ENCODE measurements around the gene TRMU.
A peak's percentile ranks its signal among the peaks of the same experiment; 100 is the strongest.

Gene TRMU

GRCh38 chr22:46371623-46372226, 36.2 kb downstream of the TRMU start:
- no peak for DNase-seq

DNA sequence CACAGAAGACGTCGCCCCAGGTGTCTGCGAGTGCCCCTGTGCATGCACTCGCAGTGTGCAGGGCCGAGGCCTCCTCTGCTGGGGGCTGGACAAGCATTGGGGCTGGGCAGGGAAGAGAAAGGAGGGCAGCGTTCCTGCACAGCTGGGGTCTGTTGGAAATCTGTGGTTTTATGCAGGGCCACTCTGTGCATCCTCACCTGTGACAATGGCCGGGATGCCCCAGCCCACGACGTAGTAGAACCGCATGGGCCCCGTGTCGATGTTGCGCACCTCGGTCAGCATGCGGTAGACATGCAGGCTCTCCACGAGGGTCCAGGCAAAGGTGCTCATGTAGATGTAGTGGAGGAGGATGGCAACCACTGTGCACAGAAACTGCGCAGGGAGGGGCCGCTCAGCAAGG, 37.2 kb downstream of the TRMU start:
- DNase-seq: no peak

DNA sequence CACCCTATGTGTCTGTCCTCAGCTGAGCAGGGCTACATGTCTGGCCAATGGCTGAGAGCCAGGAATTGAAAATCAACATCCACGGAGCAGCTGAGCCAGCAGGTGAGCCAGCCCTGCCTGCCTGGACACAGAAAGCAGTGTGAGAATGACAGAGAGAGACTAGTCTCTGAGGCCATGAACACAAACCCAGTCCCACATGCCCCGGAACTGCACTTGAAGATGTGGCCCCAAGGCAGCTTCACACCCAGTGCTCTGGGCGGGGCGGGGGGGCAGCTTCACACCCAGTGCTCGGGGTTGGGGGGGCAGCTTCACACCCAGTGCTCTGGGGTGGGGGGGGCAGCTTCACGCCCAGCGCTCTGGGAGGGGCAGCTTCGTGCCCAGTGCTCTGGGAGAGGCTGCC, 37.6 kb downstream of the TRMU start:
- DNase-seq: no peak

GRCh38 chr22:46373921-46374662, 38.6 kb downstream of the TRMU start:
- DNase-seq: peak; percentile 46

GRCh38 chr22:46374663-46375474, 39.4 kb downstream of the TRMU start:
- no peak for DNase-seq

- DNase-seq: no peak
Observed at GRCh38 chr22:46376111-46376510, 40.6 kb downstream of the TRMU start.

- DNase-seq: no peak
Observed at GRCh38 chr22:46376908-46377524, 41.5 kb downstream of the TRMU start.

GRCh38 chr22:46377525-46378425, 42.3 kb downstream of the TRMU start:
- DNase-seq: no peak

- DNase-seq: no peak
Observed at GRCh38 chr22:46378426-46379065, 43.0 kb downstream of the TRMU start.

DNA sequence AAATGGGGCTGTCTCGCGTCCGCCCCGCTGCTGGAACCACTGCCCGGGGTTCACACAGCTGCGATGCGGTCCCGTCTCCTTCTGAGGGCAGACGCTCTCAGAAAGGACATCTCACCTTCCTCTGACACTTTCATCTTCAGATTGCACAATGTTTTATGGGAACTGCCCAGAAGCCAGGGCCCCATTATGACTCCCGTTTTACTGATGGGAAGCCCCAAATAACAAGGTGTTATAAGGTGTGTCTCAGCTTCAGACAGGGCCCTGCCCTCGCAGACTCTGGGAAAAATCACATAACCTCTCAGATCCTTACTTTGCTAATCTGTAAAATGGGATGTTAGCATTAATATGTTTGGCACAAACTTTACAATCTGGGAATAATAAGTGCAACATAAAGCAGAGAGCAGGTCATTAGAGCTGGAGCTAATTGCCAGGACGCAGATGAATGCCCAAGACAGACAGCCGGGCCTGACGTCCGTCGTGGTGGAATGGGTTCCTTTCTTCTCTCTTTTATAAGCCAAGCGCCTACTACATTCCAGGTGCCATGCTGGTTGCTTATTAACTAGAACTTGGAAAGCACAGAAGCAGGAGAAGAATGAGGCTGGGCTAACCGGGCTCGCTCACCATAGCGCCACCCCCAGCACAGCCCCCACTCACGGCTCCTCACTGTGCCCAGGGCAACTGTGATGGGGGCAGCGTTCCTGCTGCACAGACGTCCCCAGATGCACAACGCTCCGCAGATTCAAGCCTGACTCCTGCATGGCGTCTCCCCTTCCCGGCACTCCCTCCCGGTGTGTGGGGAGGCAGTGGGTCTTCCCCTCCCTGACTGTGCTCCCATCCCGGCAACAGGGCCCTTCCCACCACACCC, 43.8 kb downstream of the TRMU start:
- DNase-seq: no peak

GRCh38 chr22:46380069-46380468, 44.6 kb downstream of the TRMU start:
- no peak for DNase-seq

DNA sequence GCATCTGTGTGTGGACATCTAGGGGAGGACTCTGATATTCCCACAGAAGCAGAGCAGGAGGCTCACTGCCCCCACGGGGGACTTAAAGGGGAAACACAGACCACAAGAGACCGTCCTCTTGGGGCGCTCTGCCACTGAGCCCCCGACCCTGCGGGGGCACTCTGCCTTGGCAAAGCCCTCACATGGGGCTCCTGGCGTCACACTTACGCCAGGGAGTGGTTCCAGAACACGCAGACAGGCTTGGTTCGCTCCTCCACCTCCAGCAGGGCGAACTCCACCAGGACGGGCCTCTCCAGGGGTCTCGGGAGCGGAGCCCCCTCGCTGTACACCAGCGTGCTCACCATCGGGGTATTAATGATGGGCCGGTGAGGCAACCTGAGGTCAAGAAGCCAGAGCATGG, 45.1 kb downstream of the TRMU start:
- DNase-seq: no peak

- DNase-seq: no peak
Observed at GRCh38 chr22:46381142-46381541, 45.6 kb downstream of the TRMU start.

DNA sequence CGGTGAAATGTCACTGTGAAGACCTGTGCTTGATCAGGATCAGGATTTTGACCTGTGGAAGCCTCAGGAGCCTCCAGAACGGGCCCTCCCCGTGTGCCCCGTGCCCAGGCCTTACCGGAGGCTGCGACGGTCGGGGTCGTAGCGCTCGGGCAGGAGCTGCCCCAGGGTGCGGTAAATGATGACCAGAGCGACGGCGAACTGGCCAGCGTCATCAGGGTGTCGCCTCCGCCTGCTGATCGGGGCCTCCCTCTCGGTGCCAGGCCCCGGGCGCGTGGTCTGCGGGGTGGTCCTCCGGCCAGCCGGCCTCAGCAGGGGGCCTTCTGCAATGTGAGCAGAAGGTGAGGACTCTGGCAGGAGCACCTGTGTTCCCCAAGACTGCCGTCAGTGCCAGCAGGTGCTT, 46.2 kb downstream of the TRMU start:
- no peak for DNase-seq

DNA sequence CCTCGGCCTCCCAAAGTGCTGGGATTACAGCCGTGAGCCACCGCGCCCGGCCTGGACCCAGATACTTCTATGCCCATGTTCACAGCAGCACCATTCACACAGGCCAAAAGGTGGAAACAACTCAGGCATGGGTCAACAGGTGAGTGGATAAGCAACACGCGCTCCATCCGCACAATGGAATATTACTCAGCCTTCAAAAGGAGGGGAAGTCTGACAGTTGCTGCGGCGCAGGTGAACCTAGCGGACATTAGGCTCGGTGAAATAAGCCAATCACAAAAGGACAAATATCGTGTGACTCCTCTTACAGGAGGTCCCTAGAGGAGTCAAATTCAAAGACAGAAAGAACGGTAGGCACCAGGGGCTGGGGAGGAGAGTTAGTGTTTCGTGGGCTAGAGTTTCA, 47.0 kb downstream of the TRMU start:
- no peak for DNase-seq

DNA sequence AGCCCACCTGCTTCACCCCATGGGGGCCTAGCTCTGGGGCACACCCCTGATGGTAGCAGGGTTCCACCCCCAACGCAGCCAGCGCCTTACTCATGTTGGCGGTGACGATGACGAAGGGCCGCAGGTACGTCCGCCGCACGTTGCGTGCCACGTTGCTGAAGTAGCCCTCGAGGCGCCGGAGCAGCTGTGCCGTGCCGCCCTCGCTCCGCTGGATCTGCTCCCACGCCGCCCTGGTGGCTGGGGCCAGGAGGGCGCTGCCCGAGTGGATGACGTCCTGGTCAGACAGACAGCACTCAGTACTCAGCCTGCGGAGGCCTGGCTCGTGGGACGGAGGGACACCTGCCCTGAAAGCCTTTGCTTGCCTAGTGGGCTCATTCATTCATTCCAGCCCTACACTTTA, 50.8 kb downstream of the TRMU start:
- DNase-seq: no peak

GRCh38 chr22:46387748-46388147, 52.2 kb downstream of the TRMU start:
- DNase-seq: no peak

GRCh38 chr22:46388647-46389046, 53.1 kb downstream of the TRMU start:
- no peak for DNase-seq

DNA sequence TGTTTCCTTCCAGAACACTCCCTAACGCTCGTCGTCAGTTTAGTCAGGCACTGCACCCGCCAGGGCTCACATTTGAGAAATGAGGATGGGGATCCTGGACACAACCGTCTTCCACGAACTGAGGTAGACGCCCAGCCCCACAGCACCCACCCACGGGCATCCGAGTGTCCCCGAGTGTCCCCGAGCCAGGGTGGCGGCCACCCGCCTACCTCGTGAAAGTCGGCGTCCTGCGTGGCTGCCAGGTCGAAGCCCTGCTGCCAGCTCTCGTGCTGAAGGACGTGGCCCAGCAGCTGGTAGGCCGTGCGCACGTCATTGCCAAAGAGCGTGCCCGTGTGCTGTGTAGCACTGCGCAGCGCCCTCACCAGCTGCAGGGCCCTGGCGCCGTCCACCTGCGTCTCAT, 53.6 kb downstream of the TRMU start:
- no peak for DNase-seq

DNA sequence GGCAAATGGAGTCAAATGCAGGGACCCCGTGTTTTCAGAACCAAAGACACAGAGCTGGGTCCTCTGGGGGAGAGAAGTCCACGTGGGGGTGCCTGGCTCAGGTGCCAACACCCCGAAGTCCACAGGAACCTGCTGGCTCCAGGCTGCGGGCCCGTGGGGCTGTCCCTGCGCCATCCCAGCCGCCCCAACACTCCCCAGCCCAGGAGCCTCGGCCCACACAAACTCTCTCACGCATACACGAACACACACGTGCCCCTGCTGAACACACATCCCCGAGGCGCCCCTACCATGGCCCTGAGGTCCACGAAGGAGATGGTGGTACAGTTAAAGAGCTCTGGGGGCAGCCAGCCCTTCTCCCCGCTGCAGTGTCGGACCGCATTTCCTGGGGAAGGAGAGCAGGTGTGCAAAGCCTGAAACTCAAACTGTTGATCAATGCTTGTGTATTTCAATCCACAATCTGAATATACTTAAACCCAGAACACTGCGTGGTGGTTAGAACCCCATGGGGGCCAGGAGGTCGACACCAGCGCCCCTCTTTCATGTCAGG, 54.7 kb downstream of the TRMU start:
- DNase-seq: no peak
